ENCODE measurements around the gene CRISPLD2.

Gene CRISPLD2

GRCh38 chr16:84822990-84823389 is 3.2 kb downstream of the CRISPLD2 start:
- H3K36me3 ChIP-seq = peaks cover 32% of the 10 kb centered on the region
- no peaks in the 10 kb centered on the region for H3K9me3 ChIP-seq
- H3K4me3 ChIP-seq (ENCODE audit: low read depth in 1 of 2, low read length in 1 of 2) = peak overlapping the region; percentile 32 to 81
- H3K4me1 ChIP-seq (ENCODE audit: control insufficient read depth in 1 of 2, insufficient read depth in 1 of 2, low read depth in 1 of 2, low read length in 1 of 2) = peaks cover 84 to 91% of the 10 kb centered on the region in 2 experiments
- peak overlapping the region; percentile 67 for H3K27ac ChIP-seq
- no peak for TF ChIP-seq CTCF (IDR thresholded peaks at IDR 0.05)
- peaks cover 8% of the 10 kb centered on the region for H3K27me3 ChIP-seq

GRCh38 chr16:84823484-84823883 is 3.7 kb downstream of the CRISPLD2 start:
- Histone ChIP-seq H3K36me3 (peaks cover 37% of the 10 kb centered on the region), H3K27ac (peak overlapping the region; percentile 67), H3K4me1 (ENCODE audit: control insufficient read depth in 1 of 2, insufficient read depth in 1 of 2, low read depth in 1 of 2, low read length in 1 of 2) (peaks cover 89 to 95% of the 10 kb centered on the region in 2 experiments), H3K4me3 (ENCODE audit: low read depth in 1 of 2, low read length in 1 of 2) (peak overlapping the region; percentile 32 to 81), H3K27me3 (peaks cover 8% of the 10 kb centered on the region), H3K9me3 (no peaks in the 10 kb centered on the region)
- no peak for TF ChIP-seq CTCF (IDR thresholded peaks at IDR 0.05)

GRCh38 chr16:84823926-84824325 is 4.1 kb downstream of the CRISPLD2 start:
- Histone ChIP-seq H3K9me3 (no peaks in the 10 kb centered on the region), H3K4me3 (ENCODE audit: low read depth in 1 of 2, low read length in 1 of 2) (peak overlapping the region; percentile 32 to 81), H3K27ac (peak overlapping the region; percentile 67), H3K36me3 (peaks cover 40% of the 10 kb centered on the region), H3K4me1 (ENCODE audit: control insufficient read depth in 1 of 2, insufficient read depth in 1 of 2, low read depth in 1 of 2, low read length in 1 of 2) (peaks cover 91 to 94% of the 10 kb centered on the region in 2 experiments), H3K27me3 (peaks cover 5% of the 10 kb centered on the region)
- no peak for TF ChIP-seq CTCF (IDR thresholded peaks at IDR 0.05)

- H3K4me1 ChIP-seq (ENCODE audit: control insufficient read depth in 1 of 2, insufficient read depth in 1 of 2, low read depth in 1 of 2, low read length in 1 of 2) = peaks cover 74 to 79% of the 10 kb centered on the region in 2 experiments
- H3K27ac ChIP-seq = peak overlapping the region; percentile 82
- TF ChIP-seq CTCF (IDR thresholded peaks at IDR 0.05) = no peak
- H3K9me3 ChIP-seq = no peaks in the 10 kb centered on the region
- peak overlapping the region in 1 of 2 experiments; percentile 40 for H3K4me3 ChIP-seq (ENCODE audit: low read depth in 1 of 2, low read length in 1 of 2)
- H3K36me3 ChIP-seq = peaks cover 57% of the 10 kb centered on the region
- no peaks in the 10 kb centered on the region for H3K27me3 ChIP-seq
These were observed 6.2 kb downstream of the CRISPLD2 start for GRCh38 chr16:84825896-84826557.

GRCh38 chr16:84826558-84826941 is 6.8 kb downstream of the CRISPLD2 start:
- Histone ChIP-seq H3K4me3 (ENCODE audit: low read depth in 1 of 2, low read length in 1 of 2) (peak overlapping the region; percentile 40 to 46), H3K4me1 (ENCODE audit: control insufficient read depth in 1 of 2, insufficient read depth in 1 of 2, low read depth in 1 of 2, low read length in 1 of 2) (peaks cover 69 to 74% of the 10 kb centered on the region in 2 experiments), H3K36me3 (peaks cover 61% of the 10 kb centered on the region), H3K27ac (peak overlapping the region; percentile 82), H3K27me3 (no peaks in the 10 kb centered on the region), H3K9me3 (no peaks in the 10 kb centered on the region)
- no peak for TF ChIP-seq CTCF (IDR thresholded peaks at IDR 0.05)

Data from neutrophil (primary cell).